ENCODE data around the gene HTRA1.
A peak's percentile ranks its signal among the peaks of the same experiment; 100 is the strongest.

Gene HTRA1

GRCh38 chr10:122455376-122456079 is 5.8 kb upstream of the HTRA1 start:
- Mint-ChIP-seq H3K27ac (no peak overlapping the region), H3K4me1 (peaks cover 10% of the 10 kb centered on the region), H3K4me3 (no peak overlapping the region), H3K27me3 (ENCODE audit: low read depth) (peaks cover 39% of the 10 kb centered on the region), H3K36me3 (ENCODE audit: low read depth) (no peaks in the 10 kb centered on the region), H3K9me3 (no peaks in the 10 kb centered on the region)
- no peak for TF ChIP-seq CTCF (IDR thresholded peaks at IDR 0.05; ENCODE audit: unreplicated experiment in 3 of 3)

DNA sequence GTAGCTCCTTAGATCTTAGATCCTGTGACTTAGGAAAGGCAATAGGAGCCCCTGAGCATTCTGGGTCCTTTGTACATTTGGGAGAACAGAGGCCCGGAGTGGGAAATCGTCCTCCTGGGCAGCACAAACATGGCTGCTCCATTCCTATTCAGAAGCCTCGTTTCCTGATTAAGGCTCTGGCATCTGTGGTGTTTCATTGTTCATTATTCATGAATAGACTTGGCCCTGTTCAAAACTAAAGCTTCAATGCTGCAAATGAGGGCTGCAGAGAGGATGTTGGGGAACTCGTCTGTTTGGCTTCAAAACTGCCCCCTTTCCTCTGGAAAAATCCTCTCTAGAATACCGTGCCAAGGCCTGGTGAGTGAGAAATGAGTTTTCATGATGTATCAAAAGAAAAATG is 3.4 kb upstream of the HTRA1 start:
- Mint-ChIP-seq H3K4me1 (peaks cover 17% of the 10 kb centered on the region), H3K36me3 (ENCODE audit: low read depth) (no peaks in the 10 kb centered on the region), H3K9me3 (no peaks in the 10 kb centered on the region), H3K4me3 (peak overlapping the region; percentile 38 to 61 (median 52)), H3K27ac (peak overlapping the region in 1 of 3 experiments; percentile 3), H3K27me3 (ENCODE audit: low read depth) (peaks cover 44% of the 10 kb centered on the region)
- no peak for TF ChIP-seq CTCF (IDR thresholded peaks at IDR 0.05; ENCODE audit: unreplicated experiment in 3 of 3)

GRCh38 chr10:122458693-122459092 is 2.7 kb upstream of the HTRA1 start:
- Mint-ChIP-seq H3K27me3 (ENCODE audit: low read depth) (peaks cover 52% of the 10 kb centered on the region), H3K9me3 (no peaks in the 10 kb centered on the region), H3K36me3 (ENCODE audit: low read depth) (no peaks in the 10 kb centered on the region), H3K4me3 (peak overlapping the region in 2 of 3 experiments; percentile 67 to 70), H3K27ac (no peak overlapping the region), H3K4me1 (peaks cover 25% of the 10 kb centered on the region)
- no peak for TF ChIP-seq CTCF (IDR thresholded peaks at IDR 0.05; ENCODE audit: unreplicated experiment in 3 of 3)

- H3K27ac Mint-ChIP-seq = no peak overlapping the region
- H3K9me3 Mint-ChIP-seq = no peaks in the 10 kb centered on the region
- peak overlapping the region; percentile 67 to 70 (median 69) for H3K4me3 Mint-ChIP-seq
- H3K4me1 Mint-ChIP-seq = peaks cover 27% of the 10 kb centered on the region
- H3K27me3 Mint-ChIP-seq (ENCODE audit: low read depth) = peaks cover 62% of the 10 kb centered on the region
- no peak for TF ChIP-seq CTCF (IDR thresholded peaks at IDR 0.05; ENCODE audit: unreplicated experiment in 3 of 3)
- H3K36me3 Mint-ChIP-seq (ENCODE audit: low read depth) = no peaks in the 10 kb centered on the region
These were observed 1.6 kb upstream of the HTRA1 start for GRCh38 chr10:122459561-122460273.

DNA sequence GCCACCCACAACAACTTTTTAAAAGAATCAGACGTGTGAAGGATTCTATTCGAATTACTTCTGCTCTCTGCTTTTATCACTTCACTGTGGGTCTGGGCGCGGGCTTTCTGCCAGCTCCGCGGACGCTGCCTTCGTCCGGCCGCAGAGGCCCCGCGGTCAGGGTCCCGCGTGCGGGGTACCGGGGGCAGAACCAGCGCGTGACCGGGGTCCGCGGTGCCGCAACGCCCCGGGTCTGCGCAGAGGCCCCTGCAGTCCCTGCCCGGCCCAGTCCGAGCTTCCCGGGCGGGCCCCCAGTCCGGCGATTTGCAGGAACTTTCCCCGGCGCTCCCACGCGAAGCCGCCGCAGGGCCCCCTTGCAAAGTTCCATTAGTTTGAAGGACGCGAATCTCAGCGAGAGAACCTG is 461 bp upstream of the HTRA1 start:
- no peaks in the 10 kb centered on the region for H3K9me3 Mint-ChIP-seq
- H3K4me1 Mint-ChIP-seq = peaks cover 35% of the 10 kb centered on the region
- no peaks in the 10 kb centered on the region for H3K36me3 Mint-ChIP-seq (ENCODE audit: low read depth)
- peak overlapping the region; percentile 62 to 81 (median 75) for H3K4me3 Mint-ChIP-seq
- H3K27ac Mint-ChIP-seq = peak overlapping the region in 2 of 3 experiments; percentile 56 to 59
- peaks cover 74% of the 10 kb centered on the region for H3K27me3 Mint-ChIP-seq (ENCODE audit: low read depth)
- no peak for TF ChIP-seq CTCF (IDR thresholded peaks at IDR 0.05; ENCODE audit: unreplicated experiment in 3 of 3)

All from nephron (organoid).